HUES48 (cell line): ENCODE measurements around the gene CTBP2.

ENCODE experiments used
- H3K27ac ChIP-seq: one replicate; pipeline ENCODE4 v1.7.0; 2013; ENCODE audit warnings: low read depth, low read length, inconsistent platforms
- H3K27me3 ChIP-seq: 2 replicates; pipeline ENCODE4 v1.6.1; 2013; ENCODE audit warnings: mild to moderate bottlenecking, low read length; ENCODE audit not compliant: control insufficient read depth, insufficient read depth
- H3K36me3 ChIP-seq: 2 replicates; pipeline ENCODE4 v1.6.1; 2013; ENCODE audit warnings: low read length; ENCODE audit not compliant: control insufficient read depth, insufficient read depth
- H3K4me1 ChIP-seq: 2 replicates; pipeline ENCODE4 v1.6.1; 2013; ENCODE audit warnings: mild to moderate bottlenecking, low read length; ENCODE audit not compliant: control insufficient read depth, insufficient read depth
- H3K4me3 ChIP-seq: 2 replicates; pipeline ENCODE4 v1.5.1; 2013; ENCODE audit warnings: mild to moderate bottlenecking, low read depth, low read length
- H3K9ac ChIP-seq: 2 replicates; pipeline ENCODE4 v1.6.1; 2013; ENCODE audit warnings: mild to moderate bottlenecking, low read depth, low read length, moderate library complexity
- H3K9me3 ChIP-seq: 2 replicates; pipeline ENCODE4 v1.6.1; 2013; ENCODE audit warnings: low read length; ENCODE audit not compliant: control insufficient read depth, insufficient read depth

CTBP2 gene

GRCh38 chr10:125056161-125057132 lies 103.9 kb downstream of the CTBP2 start:
- H3K4me3 ChIP-seq = no peak overlapping the region
- H3K36me3 ChIP-seq = peaks cover 40% of the 10 kb centered on the region
- no peaks in the 10 kb centered on the region for H3K27me3 ChIP-seq
- H3K4me1 ChIP-seq = peaks cover 37% of the 10 kb centered on the region
- H3K27ac ChIP-seq = peak overlapping the region; percentile 79
- H3K9ac ChIP-seq = no peak overlapping the region
- no peaks in the 10 kb centered on the region for H3K9me3 ChIP-seq

GRCh38 chr10:125055446-125055845 lies 104.9 kb downstream of the CTBP2 start:
- Histone ChIP-seq H3K4me1 (peaks cover 32% of the 10 kb centered on the region), H3K9ac (no peak overlapping the region), H3K36me3 (peaks cover 37% of the 10 kb centered on the region), H3K9me3 (no peaks in the 10 kb centered on the region), H3K4me3 (no peak overlapping the region), H3K27me3 (no peaks in the 10 kb centered on the region), H3K27ac (no peak overlapping the region)

GRCh38 chr10:125054669-125055268 lies 105.6 kb downstream of the CTBP2 start:
- Histone ChIP-seq H3K9ac (no peak overlapping the region), H3K27me3 (no peaks in the 10 kb centered on the region), H3K4me3 (no peak overlapping the region), H3K27ac (no peak overlapping the region), H3K4me1 (peaks cover 32% of the 10 kb centered on the region), H3K36me3 (peaks cover 32% of the 10 kb centered on the region), H3K9me3 (no peaks in the 10 kb centered on the region)

- Histone ChIP-seq H3K9ac (no peak overlapping the region), H3K4me1 (peaks cover 38% of the 10 kb centered on the region), H3K27me3 (no peaks in the 10 kb centered on the region), H3K4me3 (no peak overlapping the region), H3K36me3 (peaks cover 31% of the 10 kb centered on the region; the same call in 1 of the 2 replicates), H3K9me3 (no peaks in the 10 kb centered on the region), H3K27ac (no peak overlapping the region)
These were observed 106.1 kb downstream of the CTBP2 start for GRCh38 chr10:125054216-125054615.

- H3K9me3 ChIP-seq = no peaks in the 10 kb centered on the region
- H3K4me1 ChIP-seq = peaks cover 44% of the 10 kb centered on the region
- H3K9ac ChIP-seq = no peak overlapping the region
- no peak overlapping the region for H3K4me3 ChIP-seq
- H3K27ac ChIP-seq = no peak overlapping the region
- H3K27me3 ChIP-seq = no peaks in the 10 kb centered on the region
- peaks cover 21% of the 10 kb centered on the region for H3K36me3 ChIP-seq
These were observed 108.2 kb downstream of the CTBP2 start for GRCh38 chr10:125052146-125052545.

GRCh38 chr10:125050383-125050782 lies 110.0 kb downstream of the CTBP2 start:
- Histone ChIP-seq H3K27me3 (no peaks in the 10 kb centered on the region), H3K9ac (no peak overlapping the region), H3K27ac (no peak overlapping the region), H3K4me1 (peaks cover 45% of the 10 kb centered on the region), H3K36me3 (peaks cover 13% of the 10 kb centered on the region), H3K4me3 (no peak overlapping the region), H3K9me3 (no peaks in the 10 kb centered on the region)

- no peaks in the 10 kb centered on the region for H3K27me3 ChIP-seq
- H3K9ac ChIP-seq = no peak overlapping the region
- peaks cover 44% of the 10 kb centered on the region for H3K4me1 ChIP-seq
- H3K27ac ChIP-seq = no peak overlapping the region
- no peaks in the 10 kb centered on the region for H3K9me3 ChIP-seq
- no peak overlapping the region for H3K4me3 ChIP-seq
- H3K36me3 ChIP-seq = peaks cover 18% of the 10 kb centered on the region
These were observed 111.0 kb downstream of the CTBP2 start for GRCh38 chr10:125049216-125049881.

- H3K9ac ChIP-seq = no peak overlapping the region
- H3K4me3 ChIP-seq = no peak overlapping the region
- H3K27me3 ChIP-seq = no peaks in the 10 kb centered on the region
- H3K36me3 ChIP-seq = peaks cover 13% of the 10 kb centered on the region
- peaks cover 46% of the 10 kb centered on the region for H3K4me1 ChIP-seq
- H3K27ac ChIP-seq = peak overlapping the region; percentile 56
- H3K9me3 ChIP-seq = no peaks in the 10 kb centered on the region
These were observed 112.1 kb downstream of the CTBP2 start for GRCh38 chr10:125048094-125048864.

GRCh38 chr10:125043841-125044658 lies 116.3 kb downstream of the CTBP2 start:
- Histone ChIP-seq H3K4me1 (peaks cover 71% of the 10 kb centered on the region), H3K9me3 (no peaks in the 10 kb centered on the region), H3K27ac (no peak overlapping the region), H3K36me3 (peaks cover 9% of the 10 kb centered on the region), H3K9ac (no peak overlapping the region), H3K27me3 (no peaks in the 10 kb centered on the region), H3K4me3 (no peak overlapping the region)
